Endometrial microvascular endothelial cells (primary cell): ENCODE data around the gene SCAF8. TPM values are rescaled to one million over a fixed set of nuclear protein-coding genes. Genes with fewer than 3 reads are reported as not detected.
"Not testable (repeated sequence)": the region's sequence is repeated elsewhere in the genome, so short reads cannot be mapped to it uniquely, and the experiment has no call there.

ENCODE experiments used
- in situ Hi-C: cut with HindIII; loops from 2 replicates; pipeline ENCODE4 v1.10.0; 2017; ENCODE audit warnings: low sequenced_read_pairs, low pct_unique_long_range_greater_than_20kb; ENCODE audit errors: inconsistent ontology term
- total RNA-seq: library from RNA; depleted of rRNA; stranded (reverse); fragments of >200 nt; gene quantifications from one replicate; pipeline ENCODE4 v1.2.3, GENCODE V29; 2015; ENCODE audit errors: inconsistent ontology term

Gene SCAF8
- total RNA-seq, 1 donor from 2014 or later = 24.3 TPM

DNA sequence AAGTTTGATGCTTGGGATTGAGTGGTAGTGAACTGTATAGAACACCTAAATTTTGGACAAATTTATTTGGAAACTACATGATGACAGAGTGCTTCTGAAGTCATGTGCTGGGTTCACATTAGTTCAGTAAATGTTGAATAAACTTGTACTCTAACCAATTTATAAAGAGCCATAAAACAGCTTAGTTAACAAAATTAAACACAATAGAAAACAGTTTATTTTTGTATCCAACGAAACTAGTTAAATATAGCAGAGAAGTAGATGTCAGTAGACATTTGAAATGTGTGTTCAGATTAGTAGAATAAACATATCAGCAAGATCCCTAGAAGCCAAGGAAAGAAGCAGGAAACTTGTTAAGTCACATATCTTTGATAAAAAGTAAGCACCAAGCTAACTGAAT is 32.1 kb downstream of the SCAF8 start:
- in situ Hi-C loops = no loop called here

DNA sequence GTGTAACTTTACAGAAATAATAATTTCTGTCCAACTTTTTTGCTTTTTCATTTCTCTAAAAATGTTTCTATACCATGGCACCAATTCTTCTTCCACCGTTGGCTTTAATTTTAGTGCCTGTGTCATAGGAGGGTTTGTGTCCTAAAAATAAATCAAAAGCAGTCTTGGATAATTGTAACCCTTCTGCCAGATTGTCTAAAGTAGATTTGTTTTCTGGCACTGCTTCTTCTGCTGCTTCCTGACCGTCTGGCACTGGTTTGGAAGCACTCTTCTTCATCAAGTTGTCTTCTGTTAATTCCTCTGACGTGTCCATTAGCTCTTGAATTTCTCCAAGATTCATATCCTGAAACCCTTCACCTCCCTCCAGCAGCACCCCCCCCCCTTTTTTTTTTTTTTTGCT is 33.1 kb downstream of the SCAF8 start:
- in situ Hi-C loops = no loop called here

DNA sequence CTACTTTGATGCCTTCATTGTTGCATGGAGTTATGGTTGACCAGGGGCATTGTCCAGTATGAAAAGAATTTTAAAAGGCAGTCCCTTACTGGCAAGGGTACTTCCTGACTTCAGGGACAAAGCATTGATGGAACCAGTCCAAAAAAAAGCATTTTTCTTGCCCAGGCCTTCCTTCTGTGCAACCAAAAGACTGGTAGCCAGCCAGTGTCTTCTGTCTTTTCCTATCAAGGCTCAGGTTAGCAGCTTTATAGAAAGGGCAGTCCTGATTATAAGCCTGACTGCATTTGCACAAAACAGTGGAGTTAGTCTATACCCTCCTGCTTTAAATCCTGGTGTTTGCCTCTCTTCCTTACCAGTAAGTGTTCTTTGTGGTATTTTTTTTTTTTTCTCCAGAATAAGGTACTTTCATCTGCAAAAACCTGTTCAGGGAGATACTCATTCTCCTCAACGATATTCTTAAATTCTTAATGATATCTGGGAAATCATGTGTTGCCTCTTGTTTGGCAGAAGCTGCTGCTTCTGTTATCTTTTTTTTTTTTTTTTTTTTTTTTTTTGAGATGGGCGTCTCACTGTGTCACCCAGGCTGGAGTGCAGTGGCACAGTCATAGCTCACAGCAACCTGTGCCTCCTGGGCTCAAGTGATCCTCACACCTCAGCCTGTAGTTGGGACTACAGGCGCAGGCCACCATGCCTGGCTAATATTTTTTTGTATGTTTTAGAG is 33.9 kb downstream of the SCAF8 start:
- in situ Hi-C loops = no loop called here

DNA sequence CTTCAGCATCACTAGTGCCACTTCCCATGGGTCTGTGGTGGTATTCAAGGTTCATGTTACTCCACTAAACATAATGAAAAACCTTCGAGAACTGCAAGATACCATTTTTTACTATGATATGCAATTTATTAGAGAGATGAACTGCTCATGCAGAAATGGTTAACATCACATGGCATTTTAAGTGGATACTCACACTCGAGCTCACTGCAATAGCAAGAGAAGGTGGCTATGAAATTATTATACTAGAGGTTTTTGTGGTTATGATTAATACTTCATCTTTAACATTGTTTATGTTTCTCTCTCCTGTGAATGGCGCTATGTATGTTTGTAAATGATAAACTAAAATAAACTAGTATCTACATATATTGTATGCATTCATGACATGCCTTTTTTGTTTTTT is 35.1 kb downstream of the SCAF8 start:
- in situ Hi-C loops = no loop called here

DNA sequence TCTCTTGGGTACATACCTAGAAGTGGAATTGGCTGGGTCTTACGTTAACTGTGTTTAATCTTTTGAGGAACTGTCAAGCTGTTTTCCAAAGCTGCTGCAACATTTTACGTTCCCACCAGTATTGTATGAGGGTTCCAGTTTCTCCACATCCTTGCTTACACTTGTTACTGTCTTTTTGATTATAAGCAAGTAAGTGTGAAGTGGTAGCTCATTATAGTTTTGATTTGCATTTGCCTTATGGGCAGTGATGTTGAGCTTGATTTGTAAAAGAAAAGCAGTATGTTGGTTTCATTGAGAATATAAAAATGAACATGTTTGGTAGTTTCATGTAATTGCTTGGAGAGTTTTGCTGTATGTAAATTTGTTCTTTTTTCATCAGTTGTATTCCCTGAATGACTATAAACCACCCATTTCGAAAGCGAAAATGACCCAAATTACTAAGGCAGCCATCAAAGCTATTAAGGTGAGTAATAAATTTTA is 40.4 kb downstream of the SCAF8 start:
- in situ Hi-C loops = no loop called here

DNA sequence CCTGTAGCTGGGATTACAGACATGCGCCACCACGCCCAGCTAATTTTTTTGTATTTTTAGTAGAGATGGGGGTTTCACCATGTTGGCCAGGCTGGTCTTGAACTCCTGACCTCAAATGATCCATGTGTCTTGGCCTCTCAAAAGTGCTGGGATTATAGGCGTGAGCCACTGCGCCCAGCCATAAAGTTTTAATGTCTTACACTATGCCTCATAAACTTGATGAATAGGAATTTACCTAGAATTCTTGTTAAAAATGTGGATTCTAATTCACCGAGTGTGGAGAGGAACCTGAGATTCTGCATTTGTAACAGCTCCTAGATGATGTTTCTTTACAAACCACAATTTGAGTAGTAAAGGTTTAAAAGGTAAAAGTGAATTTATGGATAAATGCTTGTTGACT is 45.9 kb downstream of the SCAF8 start:
- in situ Hi-C loops = not testable (repeated sequence)

DNA sequence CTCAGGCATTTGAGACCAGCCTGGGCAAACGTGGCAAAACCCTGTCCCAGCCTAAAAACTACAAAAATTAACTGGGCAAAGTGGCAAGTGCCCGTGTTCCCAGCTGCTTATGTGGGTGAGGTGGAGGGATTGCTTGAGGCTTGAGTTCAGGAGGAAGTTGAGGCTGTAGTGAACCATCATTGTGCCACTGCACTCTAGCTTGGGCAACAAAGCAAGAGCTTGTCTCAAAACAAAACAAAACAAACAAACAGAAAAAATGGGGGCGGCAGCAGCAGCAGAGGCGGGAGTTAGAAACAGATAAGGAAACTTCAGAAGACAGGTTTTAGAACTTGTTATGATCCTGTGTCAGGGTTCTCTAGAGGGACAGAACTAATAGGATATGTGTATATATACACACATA is 49.0 kb downstream of the SCAF8 start:
- in situ Hi-C loops = no loop called here

DNA sequence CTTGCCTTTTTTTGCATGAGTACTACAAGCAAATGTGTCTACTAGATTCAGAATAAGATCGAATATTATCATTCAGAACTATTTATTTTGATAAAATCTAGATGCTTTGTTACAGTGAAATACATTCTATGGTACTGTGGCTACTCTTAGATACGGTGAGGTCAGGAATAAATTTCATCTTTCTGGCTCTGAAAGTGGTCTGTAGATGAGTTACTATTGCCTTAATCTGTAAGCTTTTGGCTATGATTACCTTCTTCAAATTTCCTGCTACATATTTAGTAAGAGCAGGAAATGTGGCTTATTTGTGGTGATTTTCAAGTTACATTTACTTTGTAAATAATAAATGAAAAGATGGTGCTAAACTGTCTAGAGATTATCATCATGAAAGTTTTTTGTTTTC is 50.0 kb downstream of the SCAF8 start:
- in situ Hi-C loops = no loop called here

DNA sequence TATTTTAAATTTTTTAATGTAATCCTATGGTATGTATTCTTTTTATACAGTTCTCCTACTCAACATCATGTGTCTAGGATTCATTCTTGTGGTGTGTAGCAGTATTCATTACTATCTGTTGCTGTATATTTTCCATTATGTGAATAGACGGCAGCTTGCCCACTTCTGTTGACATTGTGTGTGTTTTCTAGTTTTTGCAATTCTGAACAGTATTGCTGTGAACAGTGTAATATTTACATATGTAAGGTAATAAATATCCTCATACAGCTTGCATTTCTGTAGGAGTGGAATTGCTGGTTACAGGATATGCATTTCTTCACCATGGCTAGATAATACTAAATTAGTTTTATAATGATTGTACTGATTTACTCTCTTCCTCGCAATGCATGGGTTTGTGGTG is 51.9 kb downstream of the SCAF8 start:
- in situ Hi-C loops = no loop called here

DNA sequence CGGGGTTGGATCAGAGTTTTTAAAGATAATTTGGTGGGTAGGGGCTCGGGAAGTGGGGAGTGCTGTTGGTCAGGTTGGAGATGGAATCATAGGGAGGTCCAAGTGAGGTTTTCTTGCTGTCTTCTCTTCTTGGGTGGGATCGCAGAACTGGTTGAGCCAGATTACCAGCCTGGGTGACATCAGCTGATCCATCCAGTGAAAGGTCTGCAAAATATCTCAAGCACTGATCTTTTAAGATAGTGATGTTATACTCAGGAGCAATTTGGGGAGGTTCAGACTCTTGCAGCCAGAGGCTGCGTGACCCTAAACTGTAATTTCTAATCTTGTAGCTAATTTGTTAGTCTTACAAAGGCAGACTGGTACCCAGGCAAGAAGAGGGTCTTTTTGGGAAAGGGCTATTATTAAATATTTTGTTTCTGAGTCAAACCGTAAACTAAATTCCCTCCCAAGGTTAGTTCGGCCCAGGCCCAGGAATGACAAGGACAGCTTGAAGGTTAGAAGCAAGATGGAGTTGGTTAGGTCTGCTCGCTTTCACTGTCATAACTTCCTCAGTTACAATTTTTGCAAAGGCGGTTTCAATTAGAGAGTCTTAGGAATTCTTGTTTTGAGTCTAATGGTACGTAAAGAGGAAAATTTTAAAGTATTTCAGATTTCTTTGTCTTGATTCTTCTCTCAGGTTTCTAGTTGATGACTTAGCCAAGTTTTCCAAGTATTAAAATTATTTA is 53.1 kb downstream of the SCAF8 start:
- in situ Hi-C loops = no loop called here

DNA sequence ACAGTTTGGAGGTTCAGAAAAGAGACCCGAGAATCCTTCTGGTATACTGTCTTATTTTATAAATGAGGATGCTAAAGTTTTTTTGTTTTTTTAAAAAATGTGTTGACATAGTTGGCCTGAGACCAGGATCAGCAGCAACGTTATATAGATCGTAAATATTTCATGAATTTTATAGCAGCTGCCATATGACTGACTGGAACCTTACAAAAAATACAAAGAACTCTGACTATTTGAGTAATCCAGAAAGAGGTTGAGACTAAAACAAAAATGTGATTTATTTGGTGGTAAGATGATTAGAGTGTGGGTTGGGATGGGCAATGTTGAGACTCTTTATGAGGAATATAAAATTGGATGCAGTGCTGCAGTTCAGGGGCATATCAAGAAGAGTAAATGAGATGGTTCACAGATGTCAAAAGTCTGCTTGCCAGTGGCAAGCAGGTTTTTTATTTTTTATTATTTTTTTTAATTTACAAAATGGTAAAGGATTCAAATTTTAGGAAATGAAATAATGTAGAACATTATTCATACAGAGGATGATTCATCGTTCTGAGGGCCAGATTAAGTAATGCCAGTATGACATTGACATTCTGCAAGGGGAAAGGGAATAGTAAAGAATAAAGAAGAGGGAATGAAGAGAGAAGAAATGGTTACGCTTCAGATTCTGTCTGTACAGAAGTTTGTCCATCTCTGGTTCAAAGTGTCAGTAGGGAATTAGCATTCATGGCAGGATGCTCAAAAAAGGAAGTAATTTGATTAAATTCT is 58.5 kb downstream of the SCAF8 start:
- in situ Hi-C loops = no loop called here

DNA sequence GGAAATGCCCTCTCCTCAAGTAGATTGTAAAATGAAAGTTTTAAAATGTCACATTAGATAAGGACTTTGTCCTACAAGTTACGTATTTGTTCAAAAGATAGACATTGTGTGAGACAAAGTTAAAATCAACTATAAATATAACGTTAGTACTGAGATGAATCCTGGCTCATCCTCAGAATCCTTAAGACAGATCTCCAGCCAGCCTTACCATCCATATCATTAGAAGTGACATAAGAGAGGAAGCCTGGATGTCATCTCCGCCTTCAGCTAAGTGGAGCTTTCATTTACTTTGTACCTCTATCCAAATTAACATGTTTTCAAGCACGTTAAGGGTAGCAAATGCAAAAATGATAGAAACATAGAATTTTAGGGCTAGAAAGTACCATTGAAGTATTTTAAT is 59.1 kb downstream of the SCAF8 start:
- in situ Hi-C loops = no loop called here

DNA sequence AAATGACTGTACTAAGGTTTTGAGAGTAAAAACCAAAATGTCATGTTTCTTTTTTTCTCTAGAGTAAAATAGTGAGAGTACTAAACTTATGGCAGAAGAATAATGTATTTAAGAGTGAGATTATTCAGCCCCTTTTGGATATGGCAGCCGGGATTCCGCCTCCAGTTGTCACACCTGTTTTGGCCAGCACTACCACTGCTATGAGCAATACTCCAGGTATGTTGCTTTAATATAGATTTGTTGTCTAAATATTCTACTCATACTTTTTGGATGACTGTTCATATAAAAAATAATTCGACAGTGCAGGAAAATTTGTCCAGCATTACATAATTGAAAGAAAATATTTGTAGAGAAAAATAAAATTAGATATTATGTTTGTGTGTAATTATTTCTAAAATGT is 59.5 kb downstream of the SCAF8 start:
- in situ Hi-C loops = no loop called here

DNA sequence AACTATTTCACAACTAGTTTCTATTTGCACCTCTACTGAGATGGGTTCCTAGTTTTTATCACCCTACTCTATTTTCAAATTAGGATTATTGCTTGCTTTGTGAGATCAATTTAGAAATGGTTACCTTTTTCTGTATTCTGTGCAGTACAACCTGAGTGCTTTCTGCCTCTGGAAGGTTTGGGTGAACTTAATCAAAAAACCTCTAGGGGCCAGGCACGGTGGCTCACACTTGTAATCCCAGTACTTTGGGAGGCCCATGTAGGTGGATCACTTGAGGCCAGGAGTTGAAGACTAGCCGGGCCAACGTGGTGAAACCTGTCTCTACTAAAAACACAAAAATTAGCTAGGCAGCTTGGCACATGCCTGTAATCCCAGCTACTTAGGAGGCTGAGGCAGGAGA is 63.3 kb downstream of the SCAF8 start:
- in situ Hi-C loops = no loop called here

DNA sequence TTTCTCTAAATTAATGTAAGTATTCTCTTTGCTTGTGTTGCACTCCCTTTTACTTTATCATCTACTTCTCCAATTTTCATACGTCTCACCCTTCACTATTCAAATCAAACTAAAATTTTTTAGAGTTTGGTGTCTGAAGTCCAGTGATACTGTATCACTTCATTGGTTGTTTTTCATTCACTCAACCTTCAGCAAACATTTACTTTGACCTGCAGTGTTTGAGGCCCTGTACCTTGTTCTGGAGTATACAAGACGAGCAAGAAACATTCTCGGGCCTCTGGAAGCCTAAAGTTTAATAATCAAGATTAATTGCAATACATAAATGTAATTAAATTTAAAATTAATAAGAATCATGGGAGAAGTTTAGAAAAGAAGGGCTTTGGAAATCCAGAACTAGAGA is 64.6 kb downstream of the SCAF8 start:
- in situ Hi-C loops = no loop called here

DNA sequence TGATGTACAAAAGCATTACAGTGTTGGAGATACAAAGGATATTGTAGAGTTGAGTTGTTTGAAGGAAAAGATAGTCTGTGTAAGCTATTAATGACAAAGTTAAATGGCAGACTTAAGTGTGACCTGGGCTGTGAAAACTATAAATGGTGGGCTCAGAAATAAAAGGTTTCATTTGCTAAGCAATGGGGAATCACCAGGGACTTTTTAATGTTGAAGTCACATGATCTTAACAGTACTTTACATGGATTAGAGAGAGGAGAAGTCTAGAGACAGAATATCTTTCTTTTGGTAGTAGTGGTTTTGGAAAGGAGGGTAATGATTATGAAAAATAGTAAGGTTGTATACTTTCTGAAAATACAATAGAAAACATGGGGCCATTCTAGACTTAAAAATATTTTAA is 67.1 kb downstream of the SCAF8 start:
- in situ Hi-C loops = no loop called here

DNA sequence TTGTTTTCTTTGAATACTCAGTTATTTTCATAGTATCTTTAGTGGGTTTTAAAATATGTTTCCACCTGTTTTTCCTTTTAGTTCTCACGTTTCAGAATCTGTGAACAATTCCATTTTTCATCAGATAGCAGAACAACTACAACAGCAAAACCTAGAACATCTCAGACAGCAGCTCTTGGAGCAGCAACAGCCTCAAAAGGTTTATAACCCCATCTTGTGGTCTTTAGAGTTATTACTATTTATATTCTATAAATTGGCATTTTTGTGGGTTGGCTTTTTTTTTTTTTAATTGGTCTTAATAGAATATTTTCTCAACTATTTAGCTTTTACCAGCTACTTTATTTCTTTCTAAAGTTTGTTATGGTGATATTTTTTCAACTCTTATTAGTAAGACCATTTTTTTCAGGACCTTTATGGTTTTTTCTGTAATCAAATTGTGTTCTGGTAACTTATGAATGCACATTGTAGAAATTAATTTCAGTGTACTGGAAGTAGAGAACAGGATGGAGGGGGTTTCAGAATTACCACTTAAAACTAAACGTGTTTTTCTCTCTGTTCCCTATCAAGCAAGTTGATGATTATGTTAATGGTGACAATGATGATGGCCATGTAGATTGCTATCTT is 72.2 kb downstream of the SCAF8 start:
- in situ Hi-C loops = no loop called here

DNA sequence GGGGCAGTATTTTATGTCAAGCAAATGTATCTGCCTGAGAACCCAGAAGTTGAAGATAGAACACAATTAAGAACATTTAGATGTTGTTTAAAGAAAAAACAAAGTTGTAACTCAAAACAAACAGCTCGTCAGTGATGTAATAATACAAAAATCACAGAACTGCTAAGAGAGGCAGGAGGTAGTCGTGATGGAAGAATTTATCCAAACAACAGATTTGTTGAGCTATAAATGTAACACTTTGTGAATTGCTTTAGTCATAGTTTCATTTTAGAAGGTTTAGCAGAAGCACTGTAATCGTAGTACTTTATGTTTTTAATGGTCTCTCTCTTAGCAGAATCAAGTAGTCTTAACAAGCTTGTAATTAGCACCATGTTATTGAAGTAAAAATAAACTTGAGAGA is 73.6 kb downstream of the SCAF8 start:
- in situ Hi-C loops = no loop called here

DNA sequence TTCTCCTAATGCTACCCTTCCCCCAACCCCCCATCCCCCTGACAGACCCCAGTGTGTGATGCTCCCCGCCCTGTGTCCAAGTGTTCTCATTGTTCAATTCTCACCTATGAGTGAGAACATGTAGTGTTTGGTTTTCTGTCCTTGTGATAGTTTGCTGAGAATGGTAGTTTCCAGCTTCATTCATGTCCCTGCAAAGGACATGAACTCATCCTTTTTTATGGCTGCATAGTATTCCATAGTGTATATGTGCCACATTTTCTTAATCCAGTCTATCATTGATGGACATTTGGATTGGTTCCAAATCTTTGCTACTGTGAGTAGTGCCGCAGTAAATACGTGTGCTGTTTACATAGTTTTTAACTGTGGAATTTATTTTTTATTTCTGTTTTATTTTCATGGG is 78.4 kb downstream of the SCAF8 start:
- in situ Hi-C loops = not testable (repeated sequence)
